ENCODE results near the gene LHFPL6. TPM values are rescaled to one million over a fixed set of nuclear protein-coding genes. Genes with fewer than 3 reads are reported as not detected.
A peak's percentile ranks its signal among the peaks of the same experiment; 100 is the strongest.

Gene LHFPL6
- total RNA-seq, 4 donors from 2014 or later: 40.2 to 77.5 (median 66.6) TPM

- Histone ChIP-seq H3K4me1 (peaks cover 0 to 60% (median 20%) of the 10 kb centered on the region in 3 donors), H3K9me3 (no peaks in the 10 kb centered on the region), H3K27ac (peak overlapping the region in 3 of 4 donors; percentile 43 to 53 (median 49)), H3K4me3 (no peak overlapping the region), H3K27me3 (no peaks in the 10 kb centered on the region), H3K36me3 (no peaks in the 10 kb centered on the region)
- 54 to 55% methylated on average over 4 to 5 of the region's 5 CpGs for WGBS, 2 donors (ENCODE audit: low coverage in 1 of 2)
- no peak for ATAC-seq
- no peak for TF ChIP-seq POLR2A (IDR thresholded peaks at IDR 0.05)
- TF ChIP-seq CTCF (IDR thresholded peaks at IDR 0.05): peak in 2 of 4 experiments; percentile 17 to 20
Measured at GRCh38 chr13:39417131-39417530, 185.9 kb downstream of the LHFPL6 start.

- WGBS, 2 donors (ENCODE audit: low coverage in 1 of 2): 14 to 17% methylated on average over 8 of the region's 8 CpGs
- Histone ChIP-seq H3K9me3 (no peaks in the 10 kb centered on the region), H3K4me1 (peaks cover 0 to 79% (median 25%) of the 10 kb centered on the region in 3 donors), H3K4me3 (peak overlapping the region in 1 of 2 donors; percentile 15), H3K27me3 (no peaks in the 10 kb centered on the region), H3K27ac (peak overlapping the region; percentile 53 to 69 (median 68)), H3K36me3 (no peaks in the 10 kb centered on the region)
- TF ChIP-seq EP300 (IDR thresholded peaks at IDR 0.05): no peak
- peak; percentile 88 for TF ChIP-seq POLR2AphosphoS5 (IDR thresholded peaks at IDR 0.05)
- no peak for TF ChIP-seq POLR2A (IDR thresholded peaks at IDR 0.05)
- peak; percentile 22 to 66 (median 36) for TF ChIP-seq CTCF (IDR thresholded peaks at IDR 0.05)
- peak; percentile 84 for ATAC-seq
Measured at GRCh38 chr13:39415008-39415802, 187.8 kb downstream of the LHFPL6 start.

GRCh38 chr13:39414339-39414738, 188.7 kb downstream of the LHFPL6 start:
- Histone ChIP-seq H3K9me3 (no peaks in the 10 kb centered on the region), H3K27me3 (no peaks in the 10 kb centered on the region), H3K4me1 (peaks cover 0 to 88% (median 25%) of the 10 kb centered on the region in 3 donors), H3K36me3 (no peaks in the 10 kb centered on the region), H3K4me3 (no peak overlapping the region), H3K27ac (peak overlapping the region; percentile 53 to 69 (median 68))
- ATAC-seq: no peak
- TF ChIP-seq CTCF (IDR thresholded peaks at IDR 0.05): no peak
- no peak for TF ChIP-seq POLR2A (IDR thresholded peaks at IDR 0.05)

DNA sequence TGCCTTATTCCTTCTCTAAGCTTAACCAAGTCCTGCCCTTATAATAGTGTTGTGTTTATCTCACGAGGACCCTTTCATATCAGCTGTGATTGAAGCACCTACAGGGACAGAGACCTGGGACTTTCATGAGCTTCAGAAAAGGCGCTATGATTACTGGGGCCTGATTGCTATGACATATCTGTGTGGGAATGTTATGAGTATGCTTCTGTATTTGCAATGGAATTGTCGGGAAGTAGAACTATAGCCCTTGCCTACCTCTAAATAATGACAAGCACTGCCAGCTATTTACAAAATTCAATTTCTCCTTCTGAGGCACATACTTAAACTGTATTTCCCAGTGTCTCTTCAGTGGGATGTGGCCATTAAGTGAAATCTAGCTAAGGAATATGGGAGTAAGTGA, 191.5 kb downstream of the LHFPL6 start:
- Histone ChIP-seq H3K9me3 (no peaks in the 10 kb centered on the region), H3K27ac (peak overlapping the region in 2 of 4 donors; percentile 9 to 34), H3K4me3 (no peak overlapping the region), H3K4me1 (peaks cover 0 to 77% (median 18%) of the 10 kb centered on the region in 3 donors), H3K27me3 (no peaks in the 10 kb centered on the region), H3K36me3 (no peaks in the 10 kb centered on the region)
- TF ChIP-seq POLR2AphosphoS5 (IDR thresholded peaks at IDR 0.05) (no peak), EP300 (IDR thresholded peaks at IDR 0.05) (no peak), POLR2A (IDR thresholded peaks at IDR 0.05) (no peak), CTCF (IDR thresholded peaks at IDR 0.05) (no peak)
- WGBS, 2 donors (ENCODE audit: low coverage in 1 of 2): 92 to 100% methylated on average over 2 to 3 of the region's 3 CpGs
- ATAC-seq: no peak

DNA sequence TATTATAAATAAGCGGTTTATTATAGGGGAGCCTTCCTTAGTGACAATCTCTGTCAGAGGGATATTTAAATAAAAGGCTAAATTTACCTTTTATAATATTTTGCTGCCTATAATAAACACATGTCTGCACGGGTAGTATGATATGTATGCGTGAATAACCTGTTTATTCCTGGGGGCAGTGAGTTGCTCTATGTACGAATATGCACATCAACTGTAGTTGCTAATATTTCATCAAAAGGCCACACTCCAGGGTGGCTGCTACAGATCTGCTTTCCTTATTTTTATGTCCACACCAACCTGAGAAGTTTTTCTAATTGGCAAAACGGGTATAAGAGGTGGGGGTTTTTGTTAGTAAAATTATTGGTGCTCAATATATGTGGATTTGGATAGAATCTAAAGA, 192.0 kb downstream of the LHFPL6 start:
- no peak for TF ChIP-seq CTCF (IDR thresholded peaks at IDR 0.05)
- TF ChIP-seq EP300 (IDR thresholded peaks at IDR 0.05): no peak
- TF ChIP-seq POLR2AphosphoS5 (IDR thresholded peaks at IDR 0.05): no peak
- TF ChIP-seq POLR2A (IDR thresholded peaks at IDR 0.05): no peak
- Histone ChIP-seq H3K9me3 (no peaks in the 10 kb centered on the region), H3K27me3 (no peaks in the 10 kb centered on the region), H3K4me3 (no peak overlapping the region), H3K36me3 (no peaks in the 10 kb centered on the region), H3K4me1 (peaks cover 0 to 72% (median 17%) of the 10 kb centered on the region in 3 donors), H3K27ac (peak overlapping the region in 2 of 4 donors; percentile 9 to 34)
- no peak for ATAC-seq
- WGBS, 2 donors (ENCODE audit: low coverage in 1 of 2): 85 to 98% methylated on average over 5 of the region's 5 CpGs
